GM12864 (cell line): ENCODE measurements around the gene AS3MT.
A peak's percentile ranks its signal among the peaks of the same experiment; 100 is the strongest.

ENCODE experiments used
- DNase-seq: peaks from one replicate; pipeline ENCODE4 v3.0.0-alpha.2; 2011; ENCODE audit warnings: low read depth
- H3K4me3 ChIP-seq: 2 replicates; pipeline ENCODE4 v1.5.1; 2011; ENCODE audit warnings: mild to moderate bottlenecking, low read depth, low read length, control low read depth
- TF ChIP-seq, protein P1 (sequence below): IDR thresholded peaks from 2 replicates; pipeline ENCODE4 v1.5.1; 2011; ENCODE audit warnings: low read depth, mild to moderate bottlenecking, moderate library complexity, low read length, control low read depth, inconsistent platforms; ENCODE audit errors: missing control alignments

Gene AS3MT

DNA sequence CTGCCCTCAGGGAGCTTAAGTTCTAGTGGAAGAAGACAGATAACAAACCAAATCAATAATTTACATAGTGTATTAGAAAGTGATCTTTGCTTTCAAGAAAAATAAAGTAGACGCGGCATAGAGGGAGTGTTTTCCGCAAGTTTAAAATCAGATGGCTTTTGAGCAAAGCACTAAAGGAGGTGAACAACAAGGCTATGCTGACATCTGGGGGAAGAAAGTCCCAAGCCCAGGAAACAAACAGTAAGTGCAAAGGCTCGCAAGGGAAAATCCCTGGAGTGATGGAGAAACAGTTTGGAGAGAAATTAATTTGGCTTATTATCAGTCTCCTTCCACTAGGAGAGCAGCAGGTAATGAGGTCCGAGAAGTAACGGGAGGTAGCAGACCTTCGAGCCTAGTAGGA, 46.9 kb downstream of the AS3MT start:
- H3K4me3 ChIP-seq: no peak overlapping the region
- TF ChIP-seq, protein P1, sequence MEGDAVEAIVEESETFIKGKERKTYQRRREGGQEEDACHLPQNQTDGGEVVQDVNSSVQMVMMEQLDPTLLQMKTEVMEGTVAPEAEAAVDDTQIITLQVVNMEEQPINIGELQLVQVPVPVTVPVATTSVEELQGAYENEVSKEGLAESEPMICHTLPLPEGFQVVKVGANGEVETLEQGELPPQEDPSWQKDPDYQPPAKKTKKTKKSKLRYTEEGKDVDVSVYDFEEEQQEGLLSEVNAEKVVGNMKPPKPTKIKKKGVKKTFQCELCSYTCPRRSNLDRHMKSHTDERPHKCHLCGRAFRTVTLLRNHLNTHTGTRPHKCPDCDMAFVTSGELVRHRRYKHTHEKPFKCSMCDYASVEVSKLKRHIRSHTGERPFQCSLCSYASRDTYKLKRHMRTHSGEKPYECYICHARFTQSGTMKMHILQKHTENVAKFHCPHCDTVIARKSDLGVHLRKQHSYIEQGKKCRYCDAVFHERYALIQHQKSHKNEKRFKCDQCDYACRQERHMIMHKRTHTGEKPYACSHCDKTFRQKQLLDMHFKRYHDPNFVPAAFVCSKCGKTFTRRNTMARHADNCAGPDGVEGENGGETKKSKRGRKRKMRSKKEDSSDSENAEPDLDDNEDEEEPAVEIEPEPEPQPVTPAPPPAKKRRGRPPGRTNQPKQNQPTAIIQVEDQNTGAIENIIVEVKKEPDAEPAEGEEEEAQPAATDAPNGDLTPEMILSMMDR: no peak
- no peak for DNase-seq

DNA sequence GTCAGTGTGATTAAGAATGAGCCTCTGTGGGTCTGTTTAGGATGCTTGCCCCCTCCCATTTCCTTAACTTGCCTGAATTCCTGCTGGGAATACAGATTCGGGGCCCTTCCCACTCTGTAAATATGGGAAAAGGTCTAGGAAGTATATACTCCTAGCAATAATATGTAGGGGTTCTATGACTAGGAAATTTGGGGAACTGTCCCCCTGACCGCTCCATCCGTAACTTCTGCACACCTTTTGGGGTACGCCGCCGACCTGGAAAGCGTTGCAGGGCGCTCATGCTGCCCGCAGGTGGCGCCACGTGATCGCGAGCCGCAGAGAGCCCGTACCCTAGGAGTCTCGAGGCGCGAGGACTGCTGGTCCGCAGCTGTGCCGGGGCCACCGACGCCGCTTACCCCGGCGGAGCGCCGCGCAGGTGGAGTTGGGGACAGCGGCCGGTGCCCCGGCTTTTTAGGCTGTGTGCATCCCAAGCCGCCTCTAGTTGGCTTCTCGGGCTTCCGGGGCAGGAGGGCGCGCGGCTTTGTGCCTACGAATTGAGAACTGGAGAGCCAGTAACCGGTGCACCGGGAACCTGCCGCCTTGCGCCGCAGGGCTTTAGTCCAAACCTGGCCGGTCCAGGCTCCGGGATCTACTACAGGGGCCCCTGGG, 48.2 kb downstream of the AS3MT start:
- H3K4me3 ChIP-seq: peak overlapping the region; percentile 70
- TF ChIP-seq, protein P1: peak; percentile 93
- DNase-seq: no peak

DNA sequence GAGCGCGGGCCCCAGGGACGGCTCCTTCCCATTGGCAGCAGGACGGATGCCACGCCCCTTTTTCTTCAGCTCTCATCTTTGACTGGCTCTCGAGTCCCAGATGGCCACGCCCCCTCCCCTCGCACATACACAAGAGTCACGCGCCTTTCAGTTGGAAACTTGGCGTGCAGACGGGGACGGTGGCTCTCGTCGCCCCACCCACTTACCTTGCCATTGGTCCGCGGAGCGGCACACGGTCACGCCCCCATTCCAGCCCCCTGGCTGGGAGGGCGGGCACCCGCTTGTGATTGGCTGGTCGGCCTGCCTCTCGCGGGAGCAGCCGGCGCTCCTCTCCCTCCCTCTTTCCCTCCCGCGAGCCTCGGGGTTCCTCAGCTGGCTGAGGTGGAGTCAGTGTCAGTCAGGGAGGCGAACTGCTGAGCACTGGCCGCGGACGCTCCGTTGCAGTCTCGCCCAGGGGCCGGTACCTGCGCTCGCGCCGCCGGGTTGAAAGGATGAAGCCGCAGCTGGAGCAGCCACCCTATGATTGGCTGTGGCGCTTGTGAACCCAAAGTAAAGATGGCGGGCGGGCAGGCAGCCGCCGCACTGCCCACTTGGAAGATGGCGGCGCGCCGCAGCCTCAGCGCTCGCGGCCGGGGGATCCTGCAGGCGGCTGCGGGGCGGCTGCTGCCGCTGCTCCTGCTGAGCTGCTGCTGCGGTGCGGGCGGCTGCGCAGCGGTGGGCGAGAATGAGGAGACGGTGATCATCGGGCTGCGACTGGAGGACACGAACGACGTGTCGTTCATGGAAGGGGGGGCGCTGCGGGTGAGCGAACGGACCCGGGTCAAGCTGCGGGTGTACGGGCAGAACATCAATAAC, 48.9 kb downstream of the AS3MT start, which contains the start of gene CNNM2:
Gene CNNM2, plus strand, starts transcription at position 333 of the 855 bp plus-strand sequence. Its CDS starts 187 bp downstream, at position 520.
- DNase-seq: peak; percentile 99

DNA sequence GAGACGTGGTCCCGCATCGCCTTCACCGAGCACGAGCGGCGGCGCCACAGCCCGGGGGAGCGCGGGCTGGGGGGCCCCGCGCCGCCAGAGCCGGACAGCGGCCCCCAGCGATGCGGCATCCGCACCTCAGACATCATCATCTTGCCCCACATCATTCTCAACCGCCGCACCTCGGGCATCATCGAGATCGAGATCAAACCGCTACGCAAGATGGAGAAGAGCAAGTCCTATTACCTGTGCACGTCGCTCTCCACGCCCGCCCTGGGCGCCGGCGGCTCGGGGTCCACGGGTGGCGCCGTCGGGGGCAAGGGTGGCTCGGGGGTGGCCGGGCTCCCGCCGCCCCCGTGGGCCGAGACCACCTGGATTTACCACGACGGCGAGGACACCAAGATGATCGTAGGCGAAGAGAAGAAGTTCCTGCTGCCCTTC, 49.6 kb downstream of the AS3MT start:
- peak overlapping the region; percentile 99 for H3K4me3 ChIP-seq
- TF ChIP-seq, protein P1: peak; percentile 16
- DNase-seq: no peak

More for the DNA sequence above, 48.9 kb downstream of the AS3MT start, which contains the start of gene CNNM2:
- peak within 1 kb of the TSS; percentile 99 for H3K4me3 ChIP-seq
- TF ChIP-seq, protein P1: no peak

DNA sequence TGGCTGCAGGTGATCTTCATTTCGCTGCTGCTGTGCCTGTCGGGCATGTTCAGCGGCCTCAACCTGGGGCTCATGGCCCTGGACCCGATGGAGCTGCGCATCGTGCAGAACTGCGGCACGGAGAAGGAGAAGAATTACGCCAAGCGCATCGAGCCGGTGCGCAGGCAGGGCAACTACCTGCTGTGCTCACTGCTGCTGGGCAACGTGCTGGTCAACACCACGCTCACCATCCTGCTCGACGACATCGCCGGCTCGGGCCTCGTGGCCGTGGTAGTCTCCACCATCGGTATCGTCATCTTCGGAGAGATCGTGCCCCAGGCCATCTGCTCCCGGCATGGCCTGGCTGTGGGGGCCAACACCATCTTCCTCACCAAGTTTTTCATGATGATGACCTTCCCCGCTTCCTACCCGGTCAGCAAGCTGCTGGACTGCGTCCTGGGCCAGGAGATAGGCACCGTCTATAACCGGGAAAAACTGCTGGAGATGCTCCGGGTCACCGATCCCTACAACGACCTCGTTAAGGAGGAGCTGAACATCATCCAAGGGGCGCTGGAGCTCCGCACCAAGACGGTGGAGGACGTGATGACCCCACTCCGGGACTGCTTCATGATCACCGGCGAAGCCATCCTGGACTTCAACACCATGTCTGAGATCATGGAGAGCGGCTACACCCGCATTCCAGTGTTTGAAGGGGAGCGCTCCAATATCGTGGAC, 50.1 kb downstream of the AS3MT start:
- no peak for DNase-seq
- TF ChIP-seq, protein P1: no peak
- H3K4me3 ChIP-seq: peak overlapping the region; percentile 99

DNA sequence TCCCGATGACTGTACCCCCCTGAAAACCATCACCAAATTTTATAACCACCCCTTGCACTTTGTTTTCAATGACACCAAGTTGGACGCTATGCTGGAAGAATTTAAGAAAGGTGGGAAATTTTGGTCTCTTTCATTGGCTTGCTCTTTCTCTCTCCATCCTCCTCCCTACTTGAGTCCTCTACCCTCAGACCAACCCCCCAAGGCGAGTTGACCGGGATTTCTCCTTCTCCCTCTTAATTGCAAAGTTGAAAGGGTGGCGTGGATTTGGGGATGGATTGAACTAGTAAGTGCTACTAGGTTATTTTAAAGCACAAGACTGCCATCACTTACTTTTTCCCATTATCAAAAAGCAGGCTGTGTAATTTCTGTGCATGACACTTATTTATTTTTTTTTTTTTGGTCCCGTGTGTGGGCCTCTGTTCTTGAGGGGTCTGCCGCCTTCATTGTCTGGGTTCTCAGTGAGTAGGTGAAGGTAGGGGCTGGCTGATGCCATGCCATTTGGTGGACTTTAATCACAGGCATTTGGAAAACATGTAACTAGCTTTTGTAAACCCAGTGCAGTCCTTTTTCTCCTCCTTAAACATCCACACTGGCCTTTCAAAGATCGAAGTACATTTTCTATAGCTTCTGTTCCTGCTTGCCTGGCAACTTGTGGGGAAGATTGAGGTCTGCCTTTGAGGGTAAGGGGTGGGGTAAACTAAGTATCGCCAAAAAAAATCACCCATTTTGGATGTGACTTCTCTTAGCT, 50.9 kb downstream of the AS3MT start:
- TF ChIP-seq, protein P1: no peak
- no peak for DNase-seq
- peak overlapping the region; percentile 4 for H3K4me3 ChIP-seq
